GM21528 (cell line): ENCODE results near the gene B4GALNT1.
A peak's percentile ranks its signal among the peaks of the same experiment; 100 is the strongest.

ENCODE experiments used
- ATAC-seq: cut with Tn5 transposase; IDR thresholded peaks from one replicate; pipeline ENCODE4 v1.9.1; 2021; ENCODE audit warnings: mild to moderate bottlenecking, moderate library complexity; ENCODE audit not compliant: unreplicated experiment, low FRiP score

B4GALNT1 gene

GRCh38 chr12:57609781-57610553 is 23.0 kb downstream of the B4GALNT1 start:
- no peak for ATAC-seq

GRCh38 chr12:57609101-57609780 is 23.8 kb downstream of the B4GALNT1 start:
- no peak for ATAC-seq

- ATAC-seq, result no peak
Observed at GRCh38 chr12:57607958-57608663, 24.9 kb downstream of the B4GALNT1 start.

GRCh38 chr12:57606821-57607220 is 26.2 kb downstream of the B4GALNT1 start:
- no peak for ATAC-seq

- ATAC-seq, result no peak
Observed at GRCh38 chr12:57606399-57606798, 26.6 kb downstream of the B4GALNT1 start.

- no peak for ATAC-seq
Observed at GRCh38 chr12:57605811-57606311, 27.1 kb downstream of the B4GALNT1 start.

GRCh38 chr12:57604992-57605810 is 27.8 kb downstream of the B4GALNT1 start:
- ATAC-seq, result peak; percentile 10

GRCh38 chr12:57604454-57604991 is 28.5 kb downstream of the B4GALNT1 start, which contains the start of gene DTX3:
Gene DTX3 (plus strand): TSS chr12:57604824. CDS start chr12:57606518, 1,694 bp downstream.
- ATAC-seq, result peak; percentile 56

- ATAC-seq, result no peak
Observed at GRCh38 chr12:57603815-57604453, 29.1 kb downstream of the B4GALNT1 start.

GRCh38 chr12:57603324-57603723 is 29.7 kb downstream of the B4GALNT1 start:
- no peak for ATAC-seq

- no peak for ATAC-seq
Observed at GRCh38 chr12:57602544-57602943, 30.5 kb downstream of the B4GALNT1 start.

GRCh38 chr12:57600395-57600794 is 32.6 kb downstream of the B4GALNT1 start:
- ATAC-seq, result no peak

GRCh38 chr12:57593187-57593586 is 39.8 kb downstream of the B4GALNT1 start:
- ATAC-seq, result no peak

GRCh38 chr12:57592551-57593165 is 40.3 kb downstream of the B4GALNT1 start:
- ATAC-seq, result no peak

GRCh38 chr12:57591782-57592325 is 41.1 kb downstream of the B4GALNT1 start:
- ATAC-seq, result no peak

GRCh38 chr12:57590864-57591781 is 41.9 kb downstream of the B4GALNT1 start, which contains the start of gene PIP4K2C:
Gene PIP4K2C (plus strand): TSS chr12:57591192. CDS start chr12:57591290, 98 bp downstream.
- peak; percentile 92 for ATAC-seq

GRCh38 chr12:57590479-57590863 is 42.5 kb downstream of the B4GALNT1 start:
- ATAC-seq, result no peak
